ENCODE measurements around the gene ROCK2. TPM values are rescaled to one million over a fixed set of nuclear protein-coding genes. Genes with fewer than 3 reads are reported as not detected.

ROCK2 gene
- total RNA-seq, 1 donor from 2014 or later: 63.5 TPM

- no peak overlapping the region for H3K4me3 ChIP-seq
- no peaks in the 10 kb centered on the region for H3K27me3 ChIP-seq
- peaks cover 44% of the 10 kb centered on the region for H3K4me1 ChIP-seq
- no peak for TF ChIP-seq CTCF (IDR thresholded peaks at IDR 0.05)
- ATAC-seq: no peak
- H3K36me3 ChIP-seq: no peaks in the 10 kb centered on the region
- no peaks in the 10 kb centered on the region for H3K9me3 ChIP-seq
- peak overlapping the region; percentile 91 for H3K27ac ChIP-seq
- no peak for DNase-seq
- intact Hi-C loops (cut with DNase I): no loop called here
These were observed 28.7 kb upstream of the ROCK2 start for GRCh38 chr2:11373096-11373495.

- Histone ChIP-seq H3K36me3 (no peaks in the 10 kb centered on the region), H3K27me3 (no peaks in the 10 kb centered on the region), H3K4me3 (no peak overlapping the region), H3K9me3 (no peaks in the 10 kb centered on the region), H3K4me1 (peaks cover 33% of the 10 kb centered on the region), H3K27ac (no peak overlapping the region)
- DNase-seq (no peak), ATAC-seq (no peak)
- no peak for TF ChIP-seq CTCF (IDR thresholded peaks at IDR 0.05)
- intact Hi-C loops (cut with DNase I): no loop called here
These were observed 26.9 kb upstream of the ROCK2 start for GRCh38 chr2:11371092-11371937.

GRCh38 chr2:11370377-11371091 is 26.1 kb upstream of the ROCK2 start:
- H3K27ac ChIP-seq: no peak overlapping the region
- ATAC-seq: no peak

GRCh38 chr2:11368059-11368572 is 23.7 kb upstream of the ROCK2 start:
- Histone ChIP-seq H3K27ac (peak overlapping the region; percentile 63), H3K9me3 (no peaks in the 10 kb centered on the region), H3K4me1 (peaks cover 13% of the 10 kb centered on the region), H3K36me3 (no peaks in the 10 kb centered on the region), H3K4me3 (peak overlapping the region; percentile 17), H3K27me3 (no peaks in the 10 kb centered on the region)
- TF ChIP-seq CTCF (IDR thresholded peaks at IDR 0.05): no peak
- no peak for DNase-seq
- no peak for ATAC-seq
- intact Hi-C loops (cut with DNase I): no loop called here

More at GRCh38 chr2:11370377-11371091, 26.1 kb upstream of the ROCK2 start:
- intact Hi-C loops (cut with DNase I): no loop called here
- no peaks in the 10 kb centered on the region for H3K36me3 ChIP-seq
- H3K27me3 ChIP-seq: no peaks in the 10 kb centered on the region
- H3K4me3 ChIP-seq: no peak overlapping the region
- no peaks in the 10 kb centered on the region for H3K9me3 ChIP-seq
- no peak for TF ChIP-seq CTCF (IDR thresholded peaks at IDR 0.05)
- peaks cover 28% of the 10 kb centered on the region for H3K4me1 ChIP-seq
- DNase-seq: no peak

- peaks cover 10% of the 10 kb centered on the region for H3K4me1 ChIP-seq
- DNase-seq: no peak
- intact Hi-C loops (cut with DNase I): no loop called here
- no peak for TF ChIP-seq CTCF (IDR thresholded peaks at IDR 0.05)
- H3K36me3 ChIP-seq: no peaks in the 10 kb centered on the region
- peak overlapping the region; percentile 17 for H3K4me3 ChIP-seq
- H3K27me3 ChIP-seq: no peaks in the 10 kb centered on the region
- H3K9me3 ChIP-seq: no peaks in the 10 kb centered on the region
- no peak for ATAC-seq
- H3K27ac ChIP-seq: no peak overlapping the region
These were observed 22.8 kb upstream of the ROCK2 start for GRCh38 chr2:11367170-11367730.
